HG03039 (cell line): ENCODE measurements around the gene TM9SF4.
"Not testable (repeated sequence)": the region's sequence is repeated elsewhere in the genome, so short reads cannot be mapped to it uniquely, and the experiment has no call there.

ENCODE experiments used
- ATAC-seq: cut with Tn5 transposase; IDR thresholded peaks from one replicate; pipeline ENCODE4 v1.9.1; 2021; ENCODE audit warnings: mild to moderate bottlenecking, moderate library complexity; ENCODE audit not compliant: unreplicated experiment

Gene TM9SF4

GRCh38 chr20:32155017-32155981 is 45.8 kb downstream of the TM9SF4 start:
- ATAC-seq: no peak

- ATAC-seq: no peak
These were observed 48.1 kb downstream of the TM9SF4 start for GRCh38 chr20:32157611-32158010.

GRCh38 chr20:32158351-32158750 is 48.8 kb downstream of the TM9SF4 start:
- no peak for ATAC-seq

- no peak for ATAC-seq
These were observed 49.6 kb downstream of the TM9SF4 start for GRCh38 chr20:32158943-32159660.

- ATAC-seq: no peak
These were observed 50.3 kb downstream of the TM9SF4 start for GRCh38 chr20:32159766-32160221.

- no peak for ATAC-seq
These were observed 50.8 kb downstream of the TM9SF4 start for GRCh38 chr20:32160341-32160740.

- ATAC-seq: no peak
These were observed 52.8 kb downstream of the TM9SF4 start for GRCh38 chr20:32162351-32162750.

GRCh38 chr20:32163951-32164350 is 54.4 kb downstream of the TM9SF4 start:
- ATAC-seq: no peak

- ATAC-seq: no peak
These were observed 55.6 kb downstream of the TM9SF4 start for GRCh38 chr20:32164984-32165735.

GRCh38 chr20:32165836-32166545 is 56.5 kb downstream of the TM9SF4 start:
- no peak for ATAC-seq

- no peak for ATAC-seq
These were observed 58.0 kb downstream of the TM9SF4 start for GRCh38 chr20:32167552-32167951.

GRCh38 chr20:32168184-32168910 is 58.8 kb downstream of the TM9SF4 start:
- ATAC-seq: no peak

GRCh38 chr20:32177696-32178095 is 68.2 kb downstream of the TM9SF4 start:
- ATAC-seq: not testable (repeated sequence)

GRCh38 chr20:32179515-32179914 is 70.0 kb downstream of the TM9SF4 start:
- no peak for ATAC-seq

GRCh38 chr20:32179934-32180333 is 70.4 kb downstream of the TM9SF4 start:
- ATAC-seq: no peak

GRCh38 chr20:32181606-32182005 is 72.1 kb downstream of the TM9SF4 start:
- ATAC-seq: no peak

GRCh38 chr20:32183947-32184635 is 74.6 kb downstream of the TM9SF4 start:
- no peak for ATAC-seq

- ATAC-seq: no peak
These were observed 75.6 kb downstream of the TM9SF4 start for GRCh38 chr20:32184961-32185603.

GRCh38 chr20:32186506-32186905 is 77.0 kb downstream of the TM9SF4 start:
- no peak for ATAC-seq
